H9 (cell line): Measurements from ENCODE around the gene FXYD4. TPM values are rescaled to one million over a fixed set of nuclear protein-coding genes. Genes with fewer than 3 reads are reported as not detected.

Source experiments
- DNase-seq: peaks from one replicate; pipeline ENCODE4 v3.0.0-alpha.2; 2017
- H2AFZ ChIP-seq: one replicate; pipeline ENCODE4 v1.6.1; 2013; ENCODE audit warnings: mild to moderate bottlenecking, low read length, control low read depth, moderate library complexity
- H2AK5ac ChIP-seq: 2 replicates; pipeline ENCODE4 v1.6.1; 2013; ENCODE audit warnings: low read length, control low read depth, mixed read lengths; ENCODE audit not compliant: insufficient read length
- H2BK120ac ChIP-seq: one replicate; pipeline ENCODE4 v1.6.1; 2013; ENCODE audit warnings: low read depth, mild to moderate bottlenecking, low read length, control low read depth, inconsistent platforms; ENCODE audit not compliant: poor library complexity, severe bottlenecking
- H2BK12ac ChIP-seq: 2 replicates; pipeline ENCODE4 v1.6.1; 2013; ENCODE audit warnings: low read length, control low read depth, mixed read lengths, low read depth; ENCODE audit not compliant: insufficient read length
- H2BK15ac ChIP-seq: 2 replicates; pipeline ENCODE4 v1.6.1; 2013; ENCODE audit warnings: low read depth, low read length, control low read depth
- H2BK20ac ChIP-seq: one replicate; pipeline ENCODE4 v1.6.1; 2013; ENCODE audit warnings: low read depth, mild to moderate bottlenecking, low read length, control low read depth, inconsistent platforms; ENCODE audit not compliant: poor library complexity, severe bottlenecking
- H2BK5ac ChIP-seq: 2 replicates; pipeline ENCODE4 v1.6.1; 2013; ENCODE audit warnings: low read length, control low read depth, mixed read lengths; ENCODE audit not compliant: insufficient read length
- H3K14ac ChIP-seq: 2 replicates; pipeline ENCODE4 v1.6.1; 2013; ENCODE audit warnings: low read length, control low read depth; ENCODE audit not compliant: insufficient read depth
- H3K18ac ChIP-seq: 2 replicates; pipeline ENCODE4 v1.6.1; 2013; ENCODE audit warnings: low read depth, mild to moderate bottlenecking, mixed read lengths, low read length, control low read depth; ENCODE audit not compliant: insufficient read length
- H3K23ac ChIP-seq: 2 replicates; pipeline ENCODE4 v1.6.1; 2013; ENCODE audit warnings: low read length, control low read depth, mixed read lengths, low read depth; ENCODE audit not compliant: insufficient read length
- H3K23me2 ChIP-seq: 2 replicates; pipeline ENCODE4 v1.6.1; 2013; ENCODE audit warnings: low read depth, mild to moderate bottlenecking, mixed read lengths, low read length, control low read depth; ENCODE audit not compliant: insufficient read length, poor library complexity, severe bottlenecking
- H3K27ac ChIP-seq: 2 replicates; pipeline ENCODE4 v1.5.1; 2013; ENCODE audit warnings: low read length, control low read depth, mixed read lengths, low read depth; ENCODE audit not compliant: insufficient read length
- H3K27me3 ChIP-seq: 2 replicates; pipeline ENCODE4 v1.6.1; 2013; ENCODE audit warnings: low read length, control low read depth, inconsistent platforms; ENCODE audit not compliant: insufficient read depth
- H3K4ac ChIP-seq: 2 replicates; pipeline ENCODE4 v1.6.1; 2013; ENCODE audit warnings: low read depth, mild to moderate bottlenecking, control low read depth, inconsistent platforms, low read length, moderate library complexity
- H3K4me1 ChIP-seq: 2 replicates; pipeline ENCODE4 v1.6.1; 2013; ENCODE audit warnings: low read length, control low read depth, inconsistent platforms; ENCODE audit not compliant: insufficient read depth
- H3K4me2 ChIP-seq: 2 replicates; pipeline ENCODE4 v1.6.1; 2013; ENCODE audit warnings: low read length, control low read depth, mixed read lengths; ENCODE audit not compliant: insufficient read length, insufficient read depth
- H3K56ac ChIP-seq: 2 replicates; pipeline ENCODE4 v1.6.1; 2013; ENCODE audit warnings: low read depth, mild to moderate bottlenecking, mixed read lengths, low read length, control low read depth; ENCODE audit not compliant: insufficient read length
- H3K79me1 ChIP-seq: 2 replicates; pipeline ENCODE4 v1.6.1; 2013; ENCODE audit warnings: low read depth, mild to moderate bottlenecking, moderate library complexity, low read length, control low read depth, inconsistent platforms; ENCODE audit not compliant: insufficient read depth, poor library complexity, severe bottlenecking
- H3K79me2 ChIP-seq: 2 replicates; pipeline ENCODE4 v1.6.1; 2013; ENCODE audit warnings: low read length, control low read depth, inconsistent platforms; ENCODE audit not compliant: insufficient read depth
- H3K9ac ChIP-seq: 2 replicates; pipeline ENCODE4 v1.6.1; 2013; ENCODE audit warnings: low read length, control low read depth, mixed read lengths; ENCODE audit not compliant: insufficient read length; ENCODE audit errors: extremely low read depth
- H3K9me3 ChIP-seq: one replicate; pipeline ENCODE4 v1.6.1; 2013; ENCODE audit warnings: low read depth, low read length, inconsistent platforms; ENCODE audit not compliant: control insufficient read depth
- H3T11ph ChIP-seq: one replicate; pipeline ENCODE4 v1.6.1; 2013; ENCODE audit warnings: mild to moderate bottlenecking, low read length, control low read depth, inconsistent platforms
- H4K20me1 ChIP-seq: one replicate; pipeline ENCODE4 v1.6.1; 2013; ENCODE audit not compliant: control insufficient read depth, insufficient read length, insufficient read depth
- H4K5ac ChIP-seq: 2 replicates; pipeline ENCODE4 v1.6.1; 2013; ENCODE audit warnings: low read depth, mild to moderate bottlenecking, mixed read lengths, low read length, control low read depth; ENCODE audit not compliant: insufficient read length
- H4K8ac ChIP-seq: replicated peaks from 2 replicates; pipeline ENCODE4 v1.6.1; 2013; ENCODE audit warnings: low read length, control low read depth, mixed read lengths, low read depth; ENCODE audit not compliant: insufficient read length
- H4K91ac ChIP-seq: 2 replicates; pipeline ENCODE4 v1.6.1; 2013; ENCODE audit warnings: low read depth, mild to moderate bottlenecking, moderate library complexity, mixed read lengths, low read length, control low read depth; ENCODE audit not compliant: insufficient read length
- H3K27ac Mint-ChIP-seq, 3 experiments: 2 replicates in 2 of 3; 3 replicates in 1 of 3; pipeline ENCODE4 v1.8.0; 2020 to 2021; ENCODE audit warnings: mixed read lengths in 3 of 3, mild to moderate bottlenecking in 1 of 3, moderate library complexity in 1 of 3
- H3K27me3 Mint-ChIP-seq: 2 replicates; pipeline ENCODE4 v1.8.0; 2021; ENCODE audit warnings: low read depth, mild to moderate bottlenecking, moderate library complexity, mixed read lengths
- H3K36me3 Mint-ChIP-seq, 3 experiments: 2 replicates in 2 of 3; 3 replicates in 1 of 3; pipeline ENCODE4 v1.8.0; 2020 to 2021; ENCODE audit warnings: low read depth in 3 of 3, mixed read lengths in 3 of 3; ENCODE audit not compliant: insufficient read depth in 1 of 3
- H3K4me1 Mint-ChIP-seq, 2 experiments: 2 replicates each; pipeline ENCODE4 v1.8.0; 2020; ENCODE audit warnings: mixed read lengths in 2 of 2
- H3K4me3 Mint-ChIP-seq, 2 experiments: 2 replicates in 1 of 2; 3 replicates in 1 of 2; pipeline ENCODE4 v1.8.0; 2020 to 2021; ENCODE audit warnings: mild to moderate bottlenecking in 2 of 2, mixed read lengths in 2 of 2, moderate library complexity in 1 of 2
- H3K9me3 Mint-ChIP-seq, 2 experiments: 2 replicates in 1 of 2; 3 replicates in 1 of 2; pipeline ENCODE4 v1.8.0; 2020; ENCODE audit warnings: mild to moderate bottlenecking in 2 of 2, mixed read lengths in 2 of 2, moderate library complexity in 1 of 2
- CTCF ChIP-seq: fragments of 200-600 bp; sonication (generic); conservative IDR thresholded peaks from 3 replicates; pipeline ENCODE4 v1.8.0; 2021; ENCODE audit warnings: antibody characterized with exemption, mild to moderate bottlenecking
- WGBS: extraction: QIAGEN DNeasy Blood & Tissue Kit; methylation state at CpG from one replicate; pipeline ENCODE4 v1.1.7; 2013; ENCODE audit warnings: missing lambda C conversion rate, low lambda C conversion rate, mixed read lengths; ENCODE audit not compliant: insufficient read length; ENCODE audit errors: extremely low coverage; 5-methylcytosine and 5-hydroxymethylcytosine counted together
- total RNA-seq: library from RNA; stranded (reverse); gene quantifications from 2 replicates; pipeline ENCODE4 v1.2.1, GENCODE V29; 2021

Gene FXYD4
- total RNA-seq, 1 experiment from 2014 or later, result not detected

GRCh38 chr10:43338117-43338516, 33.3 kb upstream of the FXYD4 start:
- Histone ChIP-seq H3K9me3 (no peaks in the 10 kb centered on the region), H3K9ac (no peak overlapping the region), H3K56ac (no peak overlapping the region), H2BK20ac (no peak overlapping the region), H4K8ac (no peak overlapping the region), H3K18ac (peak overlapping the region; percentile 8), H3K23me2 (no peaks in the 10 kb centered on the region), H3K27me3 (no peaks in the 10 kb centered on the region), H3K79me1 (no peaks in the 10 kb centered on the region), H2AK5ac (no peak overlapping the region), H2BK12ac (no peak overlapping the region), H4K91ac (no peak overlapping the region), H2AFZ (no peak overlapping the region), H3T11ph (no peak overlapping the region), H3K79me2 (no peaks in the 10 kb centered on the region), H3K14ac (no peak overlapping the region), H3K4me1 (0 out of 2 replicates have a peak, but pooled peaks cover 3% of the 10 kb centered on the region), H2BK15ac (no peak overlapping the region), H3K4ac (no peak overlapping the region; the same call in 1 of the 2 replicates), H4K5ac (no peak overlapping the region), H3K4me2 (no peak overlapping the region), H2BK120ac (no peak overlapping the region), H3K23ac (no peak overlapping the region), H3K27ac (no peak overlapping the region), H4K20me1 (no peaks in the 10 kb centered on the region), H2BK5ac (no peak overlapping the region)
- H3K9me3 Mint-ChIP-seq, result no peaks in the 10 kb centered on the region; a peak in 1 of 5 replicates
- H3K4me3 Mint-ChIP-seq, result no peak overlapping the region
- peak; percentile 62 for DNase-seq
- H3K27me3 Mint-ChIP-seq, result peaks cover 15% of the 10 kb centered on the region
- peaks cover 30 to 36% of the 10 kb centered on the region in 2 experiments for H3K4me1 Mint-ChIP-seq
- H3K27ac Mint-ChIP-seq, result peak overlapping the region; percentile 68 to 92 (median 81); a peak in 4 of 7 replicates
- no peaks in the 10 kb centered on the region; a peak in 1 of 7 replicates for H3K36me3 Mint-ChIP-seq
- no CpG with 5 or more reads among the region's 12 CpGs for WGBS
- peak; percentile 54 for TF ChIP-seq CTCF
